ENCODE results near the gene TMEM167A.
"Not testable (repeated sequence)": the region's sequence is repeated elsewhere in the genome, so short reads cannot be mapped to it uniquely, and the experiment has no call there.

The TMEM167A gene

GRCh38 chr5:83090169-83090568 is 13.0 kb upstream of the TMEM167A start:
- no peak for DNase-seq (ENCODE audit: low read depth)

- no peak for DNase-seq (ENCODE audit: low read depth)
Observed at GRCh38 chr5:83085106-83085505, 7.9 kb upstream of the TMEM167A start.

- no peak for DNase-seq (ENCODE audit: low read depth)
Observed at GRCh38 chr5:83084336-83084735, 7.1 kb upstream of the TMEM167A start.

- DNase-seq (ENCODE audit: low read depth), result no peak
Observed at GRCh38 chr5:83082750-83083149, 5.6 kb upstream of the TMEM167A start.

GRCh38 chr5:83077662-83078261 is 568 bp upstream of the TMEM167A start:
- no peak for DNase-seq (ENCODE audit: low read depth)

- DNase-seq (ENCODE audit: low read depth), result no peak
Observed at GRCh38 chr5:83072966-83073365, 4.2 kb downstream of the TMEM167A start.

- no peak for DNase-seq (ENCODE audit: low read depth)
Observed at GRCh38 chr5:83071286-83072051, 5.7 kb downstream of the TMEM167A start.

- no peak for DNase-seq (ENCODE audit: low read depth)
Observed at GRCh38 chr5:83069096-83069799, 7.9 kb downstream of the TMEM167A start.

GRCh38 chr5:83067377-83067776 is 9.8 kb downstream of the TMEM167A start:
- not testable (repeated sequence) for DNase-seq (ENCODE audit: low read depth)

GRCh38 chr5:83066548-83067110 is 10.6 kb downstream of the TMEM167A start:
- DNase-seq (ENCODE audit: low read depth), result no peak

GRCh38 chr5:83059341-83059740 is 17.9 kb downstream of the TMEM167A start:
- no peak for DNase-seq (ENCODE audit: low read depth)

GRCh38 chr5:83058726-83059125 is 18.5 kb downstream of the TMEM167A start:
- DNase-seq (ENCODE audit: low read depth), result no peak

- DNase-seq (ENCODE audit: low read depth), result no peak
Observed at GRCh38 chr5:83055166-83055565, 22.0 kb downstream of the TMEM167A start.

- DNase-seq (ENCODE audit: low read depth), result no peak
Observed at GRCh38 chr5:83050723-83051340, 26.4 kb downstream of the TMEM167A start.

GRCh38 chr5:83049370-83049885 is 27.8 kb downstream of the TMEM167A start:
- no peak for DNase-seq (ENCODE audit: low read depth)

GRCh38 chr5:83048811-83049210 is 28.4 kb downstream of the TMEM167A start:
- no peak for DNase-seq (ENCODE audit: low read depth)

GRCh38 chr5:83048277-83048676 is 28.9 kb downstream of the TMEM167A start:
- no peak for DNase-seq (ENCODE audit: low read depth)

- DNase-seq (ENCODE audit: low read depth), result no peak
Observed at GRCh38 chr5:83044926-83045325, 32.3 kb downstream of the TMEM167A start.

- no peak for DNase-seq (ENCODE audit: low read depth)
Observed at GRCh38 chr5:83042507-83042906, 34.7 kb downstream of the TMEM167A start.

- no peak for DNase-seq (ENCODE audit: low read depth)
Observed at GRCh38 chr5:83038924-83039323, 38.3 kb downstream of the TMEM167A start.

- no peak for DNase-seq (ENCODE audit: low read depth)
Observed at GRCh38 chr5:83036991-83037575, 40.1 kb downstream of the TMEM167A start.
